NB4 (cell line): ENCODE measurements around the gene AMPD3.

Source experiments
- DNase-seq: peaks from one replicate; pipeline ENCODE4 v3.0.0; 2010; ENCODE audit warnings: low read depth
- H3K4me3 ChIP-seq: one replicate; pipeline ENCODE4 v1.5.1; 2011; ENCODE audit warnings: mild to moderate bottlenecking, low read depth, low read length, moderate library complexity
- CTCF ChIP-seq: IDR thresholded peaks from one replicate; pipeline ENCODE4 v1.5.1; 2012; ENCODE audit warnings: low read depth, low read length
- MAX ChIP-seq: IDR thresholded peaks from 2 replicates; pipeline ENCODE4 v1.6.1; 2011; ENCODE audit warnings: low read depth, low read length
- MYC ChIP-seq: IDR thresholded peaks from 2 replicates; pipeline ENCODE4 v1.6.1; 2011; ENCODE audit warnings: low read depth, low read length
- POLR2A ChIP-seq: IDR thresholded peaks from 2 replicates; pipeline ENCODE4 v1.6.1; 2011; ENCODE audit warnings: mild to moderate bottlenecking; ENCODE audit not compliant: insufficient read length; ENCODE audit errors: extremely low read depth

Gene AMPD3

GRCh38 chr11:10541561-10541930 is 86.5 kb downstream of the AMPD3 start:
- no peak for DNase-seq
- peak overlapping the region; percentile 88 for H3K4me3 ChIP-seq
- no peak for TF ChIP-seq POLR2A
- no peak for TF ChIP-seq CTCF
- TF ChIP-seq MAX, result no peak
- TF ChIP-seq MYC, result no peak

- no peak for DNase-seq
- TF ChIP-seq MAX (no peak), POLR2A (no peak), MYC (no peak), CTCF (no peak)
- no peak overlapping the region for H3K4me3 ChIP-seq
Measured at GRCh38 chr11:10542776-10543175, 87.7 kb downstream of the AMPD3 start.

GRCh38 chr11:10543782-10544181 is 88.7 kb downstream of the AMPD3 start:
- no peak overlapping the region for H3K4me3 ChIP-seq
- TF ChIP-seq CTCF (no peak), POLR2A (no peak), MAX (no peak), MYC (no peak)
- DNase-seq, result no peak

- DNase-seq, result peak; percentile 30
- TF ChIP-seq MAX (no peak), POLR2A (no peak), MYC (no peak), CTCF (no peak)
- no peak overlapping the region for H3K4me3 ChIP-seq
Measured at GRCh38 chr11:10544491-10545465, 89.7 kb downstream of the AMPD3 start.

GRCh38 chr11:10550503-10551289 is 95.6 kb downstream of the AMPD3 start:
- no peak for DNase-seq
- H3K4me3 ChIP-seq, result no peak overlapping the region
- no peak for TF ChIP-seq CTCF
- no peak for TF ChIP-seq MAX
- TF ChIP-seq POLR2A, result no peak
- no peak for TF ChIP-seq MYC
